Neuronal stem cell (in vitro differentiated cells): ENCODE measurements around the gene FRY.

Source experiments
- DNase-seq: peaks from one replicate; pipeline ENCODE4 v3.0.0-alpha.2; 2013; ENCODE audit warnings: low spot score
- H2AFZ ChIP-seq: one replicate; pipeline ENCODE4 v1.6.1; 2013; ENCODE audit warnings: mild to moderate bottlenecking, low read length, inconsistent platforms
- H2AK5ac ChIP-seq: 2 replicates; pipeline ENCODE4 v1.6.1; 2013; ENCODE audit warnings: low read depth, mild to moderate bottlenecking, inconsistent platforms, low read length, moderate library complexity, mixed read lengths
- H2BK120ac ChIP-seq: 2 replicates; pipeline ENCODE4 v1.6.1; 2013; ENCODE audit warnings: low read depth, mild to moderate bottlenecking, inconsistent platforms, low read length, moderate library complexity, mixed read lengths
- H2BK12ac ChIP-seq: one replicate; pipeline ENCODE4 v1.6.1; 2013; ENCODE audit warnings: low read length, inconsistent platforms
- H2BK15ac ChIP-seq: 2 replicates; pipeline ENCODE4 v1.6.1; 2013; ENCODE audit warnings: mild to moderate bottlenecking, low read length, inconsistent platforms, mixed read lengths
- H2BK5ac ChIP-seq: one replicate; pipeline ENCODE4 v1.6.1; 2013; ENCODE audit warnings: inconsistent platforms, mild to moderate bottlenecking, low read length, moderate library complexity
- H3K14ac ChIP-seq: one replicate; pipeline ENCODE4 v1.6.1; 2013; ENCODE audit warnings: low read length, inconsistent platforms
- H3K18ac ChIP-seq: 2 replicates; pipeline ENCODE4 v1.6.1; 2013; ENCODE audit warnings: low read length, inconsistent platforms
- H3K23ac ChIP-seq: 2 replicates; pipeline ENCODE4 v1.6.1; 2013; ENCODE audit warnings: low read depth, mild to moderate bottlenecking, mixed read lengths, low read length, inconsistent platforms; ENCODE audit not compliant: poor library complexity
- H3K27ac ChIP-seq: replicated peaks from 3 replicates; pipeline ENCODE4 v1.5.1; 2013; ENCODE audit warnings: low read length, inconsistent platforms
- H3K27me3 ChIP-seq, 3 experiments: 2 replicates each; pipeline ENCODE4 v1.6.1; 2013; ENCODE audit warnings: low read length in 3 of 3, mild to moderate bottlenecking in 2 of 3, inconsistent platforms in 1 of 3, low read depth in 1 of 3, mixed read lengths in 1 of 3, moderate library complexity in 1 of 3; ENCODE audit not compliant: control insufficient read depth in 3 of 3, insufficient read depth in 3 of 3
- H3K36me3 ChIP-seq, 2 donors: replicated peaks in 1 of 2; 2 replicates each; pipeline ENCODE4 v1.6.1; 2013; ENCODE audit warnings: low read length in 2 of 2; ENCODE audit not compliant: control insufficient read depth in 2 of 2, insufficient read depth in 2 of 2
- H3K4ac ChIP-seq: 2 replicates; pipeline ENCODE4 v1.6.1; 2013; ENCODE audit warnings: inconsistent platforms, mild to moderate bottlenecking, low read length, moderate library complexity
- H3K4me1 ChIP-seq, 2 donors: 1 replicate in 1 of 2; 2 replicates in 1 of 2; pipeline ENCODE4 v1.6.1; 2013; ENCODE audit warnings: low read length in 2 of 2, low read depth in 1 of 2; ENCODE audit not compliant: control insufficient read depth in 2 of 2, insufficient read depth in 1 of 2
- H3K4me2 ChIP-seq: one replicate; pipeline ENCODE4 v1.6.1; 2013; ENCODE audit warnings: mild to moderate bottlenecking, low read length, inconsistent platforms; ENCODE audit not compliant: insufficient read depth, poor library complexity, severe bottlenecking
- H3K4me3 ChIP-seq, 2 donors: 2 replicates each; pipeline ENCODE4 v1.5.1; 2013; ENCODE audit warnings: low read length in 2 of 2, mild to moderate bottlenecking in 2 of 2, inconsistent platforms in 1 of 2, moderate library complexity in 1 of 2
- H3K79me1 ChIP-seq: one replicate; pipeline ENCODE4 v1.6.1; 2013; ENCODE audit warnings: low read depth, mild to moderate bottlenecking, inconsistent platforms, low read length, moderate library complexity
- H3K9ac ChIP-seq: one replicate; pipeline ENCODE4 v1.6.1; 2013; ENCODE audit warnings: mild to moderate bottlenecking, low read depth, low read length, inconsistent platforms; ENCODE audit not compliant: poor library complexity
- H3K9me3 ChIP-seq, 2 donors: replicated peaks in 1 of 2; 2 replicates each; pipeline versions ENCODE3 to v1.6.1; 2013; ENCODE audit warnings: low read length in 2 of 2, mild to moderate bottlenecking in 2 of 2, inconsistent platforms in 1 of 2, low read depth in 1 of 2, mixed read lengths in 1 of 2, moderate library complexity in 1 of 2; ENCODE audit not compliant: control insufficient read depth in 2 of 2, insufficient read depth in 1 of 2
- H4K8ac ChIP-seq: one replicate; pipeline ENCODE4 v1.6.1; 2013; ENCODE audit warnings: low read depth, mild to moderate bottlenecking, inconsistent platforms, low read length, moderate library complexity
- H4K91ac ChIP-seq: one replicate; pipeline ENCODE4 v1.6.1; 2013; ENCODE audit warnings: low read length, low read depth, mild to moderate bottlenecking, inconsistent platforms; ENCODE audit not compliant: poor library complexity
- WGBS, 2 donors: extraction: QIAGEN DNeasy Blood & Tissue Kit; methylation state at CpG; one replicate each; pipeline ENCODE4 v1.1.7; 2013; ENCODE audit warnings: missing lambda C conversion rate in 2 of 2, mixed read lengths in 1 of 2; ENCODE audit not compliant: insufficient read length in 2 of 2, insufficient replicate concordance in 1 of 2; ENCODE audit errors: extremely low coverage in 2 of 2; 5-methylcytosine and 5-hydroxymethylcytosine counted together

Gene FRY

GRCh38 chr13:32300406-32300805 is 268.8 kb downstream of the FRY start:
- no peak overlapping the region for H2BK15ac ChIP-seq
- H4K91ac ChIP-seq, result no peak overlapping the region
- H3K36me3 ChIP-seq, result no peaks in the 10 kb centered on the region
- no peak for DNase-seq
- H2BK5ac ChIP-seq, result no peak overlapping the region
- no peak overlapping the region for H3K18ac ChIP-seq
- H2BK12ac ChIP-seq, result no peak overlapping the region
- H3K9ac ChIP-seq, result no peak overlapping the region
- no peak overlapping the region for H3K14ac ChIP-seq
- H3K4me3 ChIP-seq, result no peak overlapping the region
- H3K79me1 ChIP-seq, result no peaks in the 10 kb centered on the region
- no peak overlapping the region for H2BK120ac ChIP-seq
- no peak overlapping the region for H2AK5ac ChIP-seq
- H2AFZ ChIP-seq, result peak overlapping the region; percentile 67
- H3K4ac ChIP-seq, result no peak overlapping the region
- no peak overlapping the region for H3K23ac ChIP-seq
- H3K4me2 ChIP-seq, result no peak overlapping the region
- peaks cover 0 to 2% of the 10 kb centered on the region in 2 donors for H3K4me1 ChIP-seq
- H3K27me3 ChIP-seq, result no peaks in the 10 kb centered on the region
- no peak overlapping the region for H4K8ac ChIP-seq
- WGBS, 2 donors, result no CpG with 5 or more reads among the region's 8 CpGs
- H3K27ac ChIP-seq, result no peak overlapping the region
- no peaks in the 10 kb centered on the region for H3K9me3 ChIP-seq

GRCh38 chr13:32300920-32301319 is 269.3 kb downstream of the FRY start:
- no peak overlapping the region for H4K91ac ChIP-seq
- H3K4me3 ChIP-seq, result no peak overlapping the region
- H3K27ac ChIP-seq, result no peak overlapping the region
- H4K8ac ChIP-seq, result no peak overlapping the region
- H3K36me3 ChIP-seq, result no peaks in the 10 kb centered on the region
- H3K4me1 ChIP-seq, result peaks cover 0 to 2% of the 10 kb centered on the region in 2 donors
- no peak overlapping the region for H3K18ac ChIP-seq
- H2AK5ac ChIP-seq, result no peak overlapping the region
- no peak overlapping the region for H2BK5ac ChIP-seq
- no peak overlapping the region for H2BK120ac ChIP-seq
- no peaks in the 10 kb centered on the region for H3K27me3 ChIP-seq
- H3K4me2 ChIP-seq, result no peak overlapping the region
- H3K4ac ChIP-seq, result no peak overlapping the region
- no peak overlapping the region for H3K23ac ChIP-seq
- H3K9ac ChIP-seq, result no peak overlapping the region
- no CpG with 5 or more reads among the region's 1 CpG for WGBS, 2 donors
- H3K14ac ChIP-seq, result no peak overlapping the region
- no peak overlapping the region for H2BK12ac ChIP-seq
- no peak overlapping the region for H2AFZ ChIP-seq
- H2BK15ac ChIP-seq, result no peak overlapping the region
- DNase-seq, result no peak
- H3K79me1 ChIP-seq, result no peaks in the 10 kb centered on the region
- H3K9me3 ChIP-seq, result no peaks in the 10 kb centered on the region

- no peak overlapping the region for H3K4me2 ChIP-seq
- no CpG with 5 or more reads among the region's 2 CpGs for WGBS, 2 donors
These were observed 270.9 kb downstream of the FRY start for GRCh38 chr13:32302461-32302860.

GRCh38 chr13:32305646-32306045 is 274.1 kb downstream of the FRY start:
- no peaks in the 10 kb centered on the region for H3K27me3 ChIP-seq
- no peaks in the 10 kb centered on the region for H3K79me1 ChIP-seq
- H3K18ac ChIP-seq, result no peak overlapping the region
- no peak overlapping the region for H4K91ac ChIP-seq
- no peak overlapping the region for H3K4me3 ChIP-seq
- no peak overlapping the region for H3K23ac ChIP-seq
- no peaks in the 10 kb centered on the region for H3K4me1 ChIP-seq
- no peak overlapping the region for H3K9ac ChIP-seq
- no peaks in the 10 kb centered on the region for H3K36me3 ChIP-seq
- H2BK5ac ChIP-seq, result no peak overlapping the region
- H2AK5ac ChIP-seq, result no peak overlapping the region
- no peak overlapping the region for H3K14ac ChIP-seq
- H2BK120ac ChIP-seq, result no peak overlapping the region
- no peaks in the 10 kb centered on the region for H3K9me3 ChIP-seq
- H3K27ac ChIP-seq, result no peak overlapping the region
- no peak overlapping the region for H2BK12ac ChIP-seq
- H2AFZ ChIP-seq, result no peak overlapping the region
- DNase-seq, result no peak
- no peak overlapping the region for H3K4ac ChIP-seq
- no peak overlapping the region for H4K8ac ChIP-seq
- no peak overlapping the region for H2BK15ac ChIP-seq
- no peak overlapping the region for H3K4me2 ChIP-seq

More at GRCh38 chr13:32302461-32302860, 270.9 kb downstream of the FRY start:
- Histone ChIP-seq H3K79me1 (no peaks in the 10 kb centered on the region), H3K4me3 (no peak overlapping the region), H4K8ac (no peak overlapping the region), H2BK120ac (no peak overlapping the region), H3K18ac (no peak overlapping the region), H2AFZ (no peak overlapping the region), H3K14ac (no peak overlapping the region), H3K27ac (no peak overlapping the region), H2BK15ac (no peak overlapping the region), H4K91ac (no peak overlapping the region), H3K23ac (no peak overlapping the region), H3K9me3 (no peaks in the 10 kb centered on the region), H2AK5ac (no peak overlapping the region), H3K4me1 (peaks cover 0 to 2% of the 10 kb centered on the region in 2 donors), H2BK5ac (no peak overlapping the region), H3K27me3 (no peaks in the 10 kb centered on the region), H2BK12ac (no peak overlapping the region), H3K9ac (no peak overlapping the region), H3K4ac (no peak overlapping the region), H3K36me3 (no peaks in the 10 kb centered on the region)
- DNase-seq, result no peak
